Panc1 (cell line): ENCODE measurements around the gene NPAS3. TPM values are rescaled to one million over a fixed set of nuclear protein-coding genes. Genes with fewer than 3 reads are reported as not detected.

ENCODE experiments used
- ATAC-seq: fragments of 200-7000 bp; cut with Tn5 transposase; 2 replicates; pipeline ENCODE4 v1.9.1; 2020; ENCODE audit warnings: mild to moderate bottlenecking, moderate library complexity
- BruUV-seq: library from RNA; stranded (reverse); fragments of 400-500 nt; replicated peaks from 2 replicates; lab custom pipeline; 2021; lab: Mats Ljungman, UMichigan
- CTCF ChIA-PET: fragments of 300-600 bp; sonication (Branson Sonifier 250); formaldehyde crosslinking; loops from one replicate; lab custom pipeline; 2022; ENCODE audit warnings: antibody characterized with exemption; lab: Charles Lee
- POLR2A ChIA-PET: fragments of 300-600 bp; sonication (Branson Sonifier 250); formaldehyde crosslinking; loops from one replicate; lab custom pipeline; 2022; ENCODE audit warnings: antibody characterized with exemption; lab: Charles Lee
- DNase-seq: peaks from one replicate; pipeline ENCODE4 v3.0.0-alpha.2; 2010; ENCODE audit warnings: low read depth, low spot score
- H3K27ac ChIP-seq: 2 replicates; pipeline ENCODE4 v1.5.1; 2011; ENCODE audit warnings: mild to moderate bottlenecking, low read length, inconsistent platforms
- H3K27me3 ChIP-seq: fragments of 200-500 bp; sonication (Bioruptor generic); 2 replicates; pipeline ENCODE4 v1.6.0; 2014; ENCODE audit warnings: low read length, inconsistent platforms; ENCODE audit not compliant: control insufficient read depth, insufficient read depth
- H3K36me3 ChIP-seq: fragments of 200-500 bp; sonication (Bioruptor generic); 2 replicates; pipeline ENCODE4 v1.5.1; 2014; ENCODE audit warnings: inconsistent platforms, mild to moderate bottlenecking, low read length, moderate library complexity; ENCODE audit not compliant: control insufficient read depth, insufficient read depth
- H3K4me1 ChIP-seq: 2 replicates; pipeline ENCODE4 v1.5.1; 2011; ENCODE audit warnings: inconsistent platforms, mild to moderate bottlenecking, low read length, moderate library complexity; ENCODE audit not compliant: control insufficient read depth, insufficient read depth
- H3K4me3 ChIP-seq, 2 experiments: 2 replicates each; pipeline ENCODE4 v1.5.1; 2011 to 2012; ENCODE audit warnings: low read depth in 2 of 2, low read length in 2 of 2, mild to moderate bottlenecking in 2 of 2, inconsistent platforms in 1 of 2, moderate library complexity in 1 of 2
- H3K9me3 ChIP-seq: fragments of 200-500 bp; sonication (Bioruptor generic); 2 replicates; pipeline ENCODE4 v1.5.1; 2014; ENCODE audit warnings: low read depth, mild to moderate bottlenecking, inconsistent platforms, low read length, moderate library complexity; ENCODE audit not compliant: control insufficient read depth, insufficient read depth
- POLR2AphosphoS5 ChIP-seq: IDR thresholded peaks from 2 replicates; pipeline ENCODE4 v1.6.1; 2012; ENCODE audit warnings: mild to moderate bottlenecking, low read depth, low read length, moderate library complexity
- SIN3A ChIP-seq: IDR thresholded peaks from 2 replicates; pipeline ENCODE4 v1.6.1; 2012; ENCODE audit warnings: low read depth, mild to moderate bottlenecking, low read length, moderate library complexity, borderline replicate concordance; ENCODE audit not compliant: insufficient read depth
- TCF7L2 ChIP-seq: IDR thresholded peaks from 2 replicates; pipeline ENCODE4 v1.6.1; 2011; ENCODE audit warnings: mild to moderate bottlenecking, low read depth, low read length, inconsistent platforms
- in situ Hi-C: cut with HindIII; loops from 2 replicates; pipeline ENCODE4 v1.10.0; 2016; ENCODE audit warnings: low sequenced_read_pairs, low pct_unique_long_range_greater_than_20kb
- intact Hi-C: fragments of 100-400 bp; cut with micrococcal nuclease; formaldehyde crosslinking; loops from one replicate; pipeline ENCODE4 v1.10.0; 2022; ENCODE audit not compliant: unreplicated experiment
- total RNA-seq: library from RNA; stranded (reverse); gene quantifications from one replicate; pipeline ENCODE4 v1.2.1, GENCODE V29; 2021; ENCODE audit not compliant: unreplicated experiment
- TF ChIP-seq, protein P1 (sequence below), 2 experiments: IDR thresholded peaks; 2 replicates each; pipeline ENCODE4 v1.6.1; 2011 to 2012; ENCODE audit warnings: low read depth in 2 of 2, control low read depth in 1 of 2, low read length in 1 of 2, mild to moderate bottlenecking in 1 of 2, moderate library complexity in 1 of 2; ENCODE audit not compliant: insufficient read depth in 1 of 2
- TF ChIP-seq, protein P2 (sequence below): fragments of 450-650 bp; IDR thresholded peaks from 2 replicates; pipeline ENCODE4 v1.5.1; 2017; ENCODE audit warnings: mild to moderate bottlenecking

The NPAS3 gene
- total RNA-seq, 1 experiment from 2014 or later: 0.23 TPM

DNA sequence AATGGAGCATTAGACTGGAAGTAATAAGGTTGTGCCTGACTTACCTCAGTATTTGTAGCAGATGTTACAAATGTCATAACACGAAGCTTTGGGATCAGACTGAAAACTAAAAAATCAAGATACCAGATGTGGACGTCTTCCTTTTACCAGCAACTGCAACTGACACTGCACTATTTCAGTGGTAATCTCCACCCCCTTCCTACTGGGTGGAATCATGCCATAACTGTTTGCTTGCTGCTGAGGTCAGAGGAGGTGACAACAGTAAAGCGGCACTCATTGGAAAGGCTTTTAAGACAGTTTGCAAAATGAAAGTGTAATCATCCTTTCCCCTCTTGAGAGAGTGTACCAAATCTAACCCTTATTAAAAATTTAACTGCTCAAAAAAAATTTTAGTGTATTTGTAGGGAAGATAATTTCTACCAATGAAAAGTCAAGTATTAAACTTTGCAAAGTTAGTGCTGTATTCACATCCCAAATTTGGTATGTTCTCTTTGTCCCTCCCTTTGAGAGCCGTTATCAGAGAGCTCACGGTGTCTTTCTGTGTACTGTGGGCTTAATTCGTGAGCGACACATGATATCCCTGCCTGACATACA, 420.7 kb downstream of the NPAS3 start:
- no peaks in the 10 kb centered on the region for H3K27me3 ChIP-seq
- POLR2A ChIA-PET: no interaction called here
- CTCF ChIA-PET: no interaction called here
- H3K27ac ChIP-seq: no peak overlapping the region
- TF ChIP-seq, protein P1, sequence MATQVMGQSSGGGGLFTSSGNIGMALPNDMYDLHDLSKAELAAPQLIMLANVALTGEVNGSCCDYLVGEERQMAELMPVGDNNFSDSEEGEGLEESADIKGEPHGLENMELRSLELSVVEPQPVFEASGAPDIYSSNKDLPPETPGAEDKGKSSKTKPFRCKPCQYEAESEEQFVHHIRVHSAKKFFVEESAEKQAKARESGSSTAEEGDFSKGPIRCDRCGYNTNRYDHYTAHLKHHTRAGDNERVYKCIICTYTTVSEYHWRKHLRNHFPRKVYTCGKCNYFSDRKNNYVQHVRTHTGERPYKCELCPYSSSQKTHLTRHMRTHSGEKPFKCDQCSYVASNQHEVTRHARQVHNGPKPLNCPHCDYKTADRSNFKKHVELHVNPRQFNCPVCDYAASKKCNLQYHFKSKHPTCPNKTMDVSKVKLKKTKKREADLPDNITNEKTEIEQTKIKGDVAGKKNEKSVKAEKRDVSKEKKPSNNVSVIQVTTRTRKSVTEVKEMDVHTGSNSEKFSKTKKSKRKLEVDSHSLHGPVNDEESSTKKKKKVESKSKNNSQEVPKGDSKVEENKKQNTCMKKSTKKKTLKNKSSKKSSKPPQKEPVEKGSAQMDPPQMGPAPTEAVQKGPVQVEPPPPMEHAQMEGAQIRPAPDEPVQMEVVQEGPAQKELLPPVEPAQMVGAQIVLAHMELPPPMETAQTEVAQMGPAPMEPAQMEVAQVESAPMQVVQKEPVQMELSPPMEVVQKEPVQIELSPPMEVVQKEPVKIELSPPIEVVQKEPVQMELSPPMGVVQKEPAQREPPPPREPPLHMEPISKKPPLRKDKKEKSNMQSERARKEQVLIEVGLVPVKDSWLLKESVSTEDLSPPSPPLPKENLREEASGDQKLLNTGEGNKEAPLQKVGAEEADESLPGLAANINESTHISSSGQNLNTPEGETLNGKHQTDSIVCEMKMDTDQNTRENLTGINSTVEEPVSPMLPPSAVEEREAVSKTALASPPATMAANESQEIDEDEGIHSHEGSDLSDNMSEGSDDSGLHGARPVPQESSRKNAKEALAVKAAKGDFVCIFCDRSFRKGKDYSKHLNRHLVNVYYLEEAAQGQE (IDR thresholded peaks at IDR 0.05; ENCODE audit: insufficient read depth in 1 of 2, low read depth in 2 of 2, low read length in 1 of 2): no peak
- TF ChIP-seq TCF7L2 (no peak), POLR2AphosphoS5 (no peak), SIN3A (no peak)
- TF ChIP-seq, protein P2, sequence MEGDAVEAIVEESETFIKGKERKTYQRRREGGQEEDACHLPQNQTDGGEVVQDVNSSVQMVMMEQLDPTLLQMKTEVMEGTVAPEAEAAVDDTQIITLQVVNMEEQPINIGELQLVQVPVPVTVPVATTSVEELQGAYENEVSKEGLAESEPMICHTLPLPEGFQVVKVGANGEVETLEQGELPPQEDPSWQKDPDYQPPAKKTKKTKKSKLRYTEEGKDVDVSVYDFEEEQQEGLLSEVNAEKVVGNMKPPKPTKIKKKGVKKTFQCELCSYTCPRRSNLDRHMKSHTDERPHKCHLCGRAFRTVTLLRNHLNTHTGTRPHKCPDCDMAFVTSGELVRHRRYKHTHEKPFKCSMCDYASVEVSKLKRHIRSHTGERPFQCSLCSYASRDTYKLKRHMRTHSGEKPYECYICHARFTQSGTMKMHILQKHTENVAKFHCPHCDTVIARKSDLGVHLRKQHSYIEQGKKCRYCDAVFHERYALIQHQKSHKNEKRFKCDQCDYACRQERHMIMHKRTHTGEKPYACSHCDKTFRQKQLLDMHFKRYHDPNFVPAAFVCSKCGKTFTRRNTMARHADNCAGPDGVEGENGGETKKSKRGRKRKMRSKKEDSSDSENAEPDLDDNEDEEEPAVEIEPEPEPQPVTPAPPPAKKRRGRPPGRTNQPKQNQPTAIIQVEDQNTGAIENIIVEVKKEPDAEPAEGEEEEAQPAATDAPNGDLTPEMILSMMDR: no peak
- intact Hi-C loops (no loop called here), in situ Hi-C loops (no loop called here)
- no peaks in the 10 kb centered on the region for H3K9me3 ChIP-seq
- H3K4me1 ChIP-seq: no peaks in the 10 kb centered on the region
- H3K4me3 ChIP-seq: no peak overlapping the region
- DNase-seq: no peak
- no TSS peak for BruUV-seq
- no peaks in the 10 kb centered on the region for H3K36me3 ChIP-seq
- ATAC-seq: no peak

DNA sequence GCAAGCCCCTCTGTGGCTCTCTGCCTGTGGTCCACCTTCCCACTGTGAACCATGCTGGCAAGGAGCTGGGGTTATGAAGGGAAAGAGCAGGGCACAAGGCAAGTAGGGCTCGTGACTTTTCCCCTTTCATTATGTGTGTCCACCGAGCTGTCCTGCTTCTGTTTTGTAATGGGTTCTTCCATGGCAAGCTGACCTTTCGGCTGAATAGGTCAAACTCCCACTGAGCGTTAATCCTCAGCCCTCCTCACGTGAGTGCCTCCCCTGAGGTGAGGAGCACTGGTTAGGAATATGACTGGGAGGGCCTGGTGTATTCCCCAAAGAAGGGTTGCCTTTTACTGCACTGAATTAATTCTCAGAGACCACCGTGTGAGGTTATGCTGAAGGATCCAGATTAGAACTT, 424.3 kb downstream of the NPAS3 start:
- DNase-seq (no peak), ATAC-seq (no peak)
- BruUV-seq: no TSS peak
- ChIA-PET CTCF (no interaction called here), POLR2A (no interaction called here)
- intact Hi-C loops (no loop called here), in situ Hi-C loops (no loop called here)
- Histone ChIP-seq H3K4me3 (no peak overlapping the region), H3K9me3 (no peaks in the 10 kb centered on the region), H3K27ac (no peak overlapping the region), H3K4me1 (no peaks in the 10 kb centered on the region), H3K36me3 (no peaks in the 10 kb centered on the region), H3K27me3 (no peaks in the 10 kb centered on the region)
- TF ChIP-seq TCF7L2 (no peak), SIN3A (no peak)

DNA sequence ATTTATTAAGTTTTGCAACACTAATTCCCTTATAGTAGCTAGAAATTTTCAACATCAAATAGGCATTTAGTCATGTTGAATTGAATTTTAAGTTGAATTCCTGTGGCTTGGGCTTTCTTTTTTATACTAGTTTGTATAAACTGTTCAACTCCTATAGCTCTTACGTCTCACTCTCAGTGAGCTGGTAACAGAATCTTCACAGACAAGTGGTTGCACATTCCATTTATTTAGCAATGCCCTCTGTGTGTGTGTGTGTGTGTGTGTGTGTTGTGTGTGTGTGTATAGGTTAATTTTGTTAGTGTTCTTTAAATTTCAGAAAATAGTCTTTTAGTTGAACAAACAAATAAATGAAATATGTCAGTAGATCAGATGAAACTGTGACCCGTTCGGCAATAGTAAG, 425.0 kb downstream of the NPAS3 start:
- POLR2A ChIA-PET: no interaction called here
- no peak overlapping the region for H3K27ac ChIP-seq
- CTCF ChIA-PET: no interaction called here
- no peak overlapping the region for H3K4me3 ChIP-seq
- H3K27me3 ChIP-seq: no peaks in the 10 kb centered on the region
- in situ Hi-C loops (no loop called here), intact Hi-C loops (no loop called here)
- H3K36me3 ChIP-seq: no peaks in the 10 kb centered on the region
- ATAC-seq (no peak), DNase-seq (no peak)
- H3K4me1 ChIP-seq: no peaks in the 10 kb centered on the region
- no TSS peak for BruUV-seq
- no peak for TF ChIP-seq SIN3A
- TF ChIP-seq, protein P1 (IDR thresholded peaks at IDR 0.05; ENCODE audit: insufficient read depth in 1 of 2, low read depth in 2 of 2, low read length in 1 of 2): no peak
- TF ChIP-seq, protein P2: no peak
- TF ChIP-seq TCF7L2: no peak
- no peak for TF ChIP-seq POLR2AphosphoS5
- H3K9me3 ChIP-seq: no peaks in the 10 kb centered on the region
